Hematopoietic multipotent progenitor cell treated with erythropoietin and hydrocortisone succinate and interleukin-3 and kit ligand, for 17 days (in vitro differentiated cells): Measurements from ENCODE around the gene SLC22A4.

ENCODE experiments used
- DNase-seq: peaks from one replicate; pipeline ENCODE4 v3.0.0-alpha.2; 2015; ENCODE audit warnings: low spot score

Gene SLC22A4

DNA sequence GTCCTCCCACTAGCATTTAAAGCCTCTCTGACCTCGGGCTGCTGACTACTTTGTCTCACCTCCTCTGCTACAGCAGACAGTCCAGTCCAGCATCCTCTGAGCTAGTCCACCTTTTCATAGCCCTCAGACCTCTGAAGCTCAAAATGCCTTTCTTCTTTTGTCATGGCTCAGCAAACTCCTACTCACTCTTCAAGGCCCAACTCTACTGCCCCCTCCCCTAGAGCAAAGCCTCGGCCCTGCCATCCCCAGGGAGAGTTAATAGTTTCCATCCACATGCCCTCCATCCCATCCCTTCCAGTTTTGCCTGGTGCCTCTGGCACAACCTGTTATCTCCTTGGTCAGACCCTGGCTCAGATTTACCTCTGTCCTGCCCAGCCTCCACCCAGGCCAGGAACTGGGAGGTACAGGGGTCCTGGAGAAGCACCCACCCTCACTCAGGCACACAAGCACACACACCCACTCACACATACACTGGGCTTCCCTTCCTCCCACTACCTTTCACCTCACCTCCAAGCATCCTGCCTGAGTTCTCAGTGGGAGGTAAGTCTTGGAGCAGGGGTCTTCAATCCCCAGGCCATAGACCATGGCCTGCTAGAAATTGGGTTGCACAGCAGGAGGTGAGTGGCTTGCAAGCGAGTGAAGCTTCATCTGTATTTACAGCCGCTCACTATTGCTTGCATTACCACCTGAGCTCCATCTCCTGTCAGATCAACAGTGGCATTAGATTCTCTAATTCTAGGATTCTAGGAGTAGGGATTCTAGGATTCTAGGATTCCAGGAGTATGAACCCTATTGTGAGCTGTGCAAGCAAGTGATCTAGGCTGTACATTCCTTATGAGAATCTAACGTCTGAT lies 18.6 kb upstream of the SLC22A4 start:
- DNase-seq, result no peak

DNA sequence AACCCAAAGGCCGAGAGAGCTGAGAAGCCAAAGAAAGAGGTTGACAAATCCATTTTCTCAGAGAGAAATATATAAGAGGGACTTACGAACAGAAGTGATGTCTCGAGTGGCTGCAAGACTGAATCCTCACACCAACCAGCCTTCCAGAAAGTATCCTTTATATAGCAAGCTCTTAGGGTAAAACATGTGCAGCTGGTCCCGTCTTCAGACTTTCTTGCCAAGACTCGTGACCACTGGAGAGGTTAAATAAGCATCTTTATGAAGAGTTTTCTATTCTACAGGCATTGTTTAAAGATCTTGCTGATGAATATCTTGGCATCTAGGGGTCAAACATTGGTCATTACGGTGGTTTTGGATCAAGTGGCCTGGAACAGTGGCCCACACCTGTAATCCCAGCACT lies 16.9 kb upstream of the SLC22A4 start:
- DNase-seq, result no peak

DNA sequence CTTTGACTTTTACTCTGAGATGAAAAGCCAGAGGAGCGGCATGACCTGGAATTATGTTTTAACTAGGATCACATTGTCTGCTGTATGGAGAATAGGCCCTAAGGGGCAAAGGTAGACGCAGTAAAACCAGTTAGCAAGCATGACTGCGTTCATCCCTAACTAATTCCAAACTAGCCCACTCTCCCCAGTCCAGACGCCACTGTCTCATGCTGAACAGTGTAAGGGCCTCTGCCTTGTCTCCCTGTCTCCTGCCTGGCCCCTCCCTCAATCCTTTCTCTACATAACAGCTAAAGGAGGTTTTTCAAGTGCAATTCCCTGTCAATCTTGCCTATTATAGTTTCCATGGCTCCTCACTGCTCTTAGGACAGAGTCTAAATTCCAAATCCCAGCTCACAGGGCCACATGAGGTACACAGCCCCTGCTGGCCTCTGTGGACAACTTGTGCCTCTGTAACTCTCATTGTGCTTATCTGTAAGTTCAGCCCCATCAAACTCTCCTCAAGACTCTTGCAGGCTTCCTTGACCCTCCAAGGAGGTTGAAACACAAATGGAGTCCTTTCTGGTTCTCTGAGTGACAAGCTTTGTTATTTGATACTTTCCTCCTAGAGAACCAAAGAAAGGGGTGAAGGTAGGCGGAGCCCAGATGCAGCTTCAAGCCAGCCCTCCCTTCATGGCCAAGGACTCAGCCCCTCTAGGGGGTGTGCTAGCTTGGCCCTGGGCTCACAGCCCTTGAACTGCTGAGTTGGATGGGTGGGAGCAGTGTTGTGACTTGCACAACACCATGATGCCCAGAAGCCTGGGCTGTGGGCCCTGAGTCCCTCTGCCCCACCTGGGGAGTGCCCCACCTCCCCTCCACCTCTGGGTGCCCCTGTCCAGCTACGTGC lies 16.0 kb upstream of the SLC22A4 start:
- DNase-seq, result no peak

DNA sequence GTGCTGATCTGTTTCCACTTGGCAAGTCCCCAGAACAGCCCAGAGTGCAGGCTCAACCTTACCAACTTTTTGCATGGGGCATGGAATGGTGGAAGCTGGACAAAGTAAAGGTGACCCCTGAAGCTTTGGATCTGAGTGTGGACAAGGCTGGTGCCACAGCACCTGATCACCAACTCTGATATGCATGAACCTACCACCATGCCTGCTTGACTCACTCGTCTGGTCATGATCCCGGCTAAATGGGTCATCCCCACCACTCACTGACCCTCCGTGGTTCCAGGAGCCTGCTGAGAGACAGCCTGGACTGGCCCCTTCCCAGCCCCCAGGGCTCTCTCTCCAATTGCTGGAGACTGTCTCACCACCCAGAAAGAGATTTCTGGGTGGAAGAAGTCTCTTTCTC lies 14.4 kb upstream of the SLC22A4 start:
- DNase-seq, result no peak

DNA sequence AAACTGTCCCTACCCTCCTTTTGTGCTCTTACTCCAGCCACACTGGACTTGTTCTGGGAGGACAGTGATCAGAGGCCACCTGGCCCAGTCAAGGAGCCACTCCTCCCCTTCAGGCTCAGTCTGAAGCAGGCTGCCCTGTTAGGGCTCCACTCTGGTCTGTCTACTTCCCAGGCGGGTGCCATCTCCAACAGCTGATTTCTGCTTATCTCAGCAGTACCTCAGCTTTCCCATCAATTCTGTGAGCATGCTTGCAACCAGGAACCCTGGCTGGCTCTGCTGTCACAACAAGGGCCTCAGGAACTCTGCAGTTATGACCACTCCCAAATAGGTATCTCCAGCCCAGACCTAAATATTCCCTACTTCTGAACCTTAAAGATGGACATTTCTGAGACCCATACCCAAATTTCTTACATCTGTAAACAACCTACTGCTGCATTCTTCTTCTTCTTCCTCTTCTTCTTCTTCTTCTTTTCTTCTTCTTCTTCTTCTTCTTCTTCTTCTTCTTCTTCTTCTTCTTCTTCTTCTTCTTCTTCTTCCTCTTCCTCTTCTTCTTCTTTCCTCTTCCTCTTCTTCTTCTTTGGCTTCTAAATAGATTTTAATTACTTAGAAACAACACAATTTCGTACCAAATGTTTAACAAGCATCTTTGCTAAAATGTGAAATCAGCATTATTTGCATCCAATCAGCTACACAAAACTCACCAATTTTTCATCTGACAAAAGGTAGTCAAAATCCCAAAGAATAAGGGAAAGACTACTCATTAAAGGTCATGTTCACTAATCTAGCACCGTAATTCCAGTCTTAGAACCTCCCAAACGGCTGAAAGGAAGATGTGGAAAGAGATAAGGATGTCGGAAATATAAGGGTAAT lies 13.6 kb upstream of the SLC22A4 start:
- no peak for DNase-seq

DNA sequence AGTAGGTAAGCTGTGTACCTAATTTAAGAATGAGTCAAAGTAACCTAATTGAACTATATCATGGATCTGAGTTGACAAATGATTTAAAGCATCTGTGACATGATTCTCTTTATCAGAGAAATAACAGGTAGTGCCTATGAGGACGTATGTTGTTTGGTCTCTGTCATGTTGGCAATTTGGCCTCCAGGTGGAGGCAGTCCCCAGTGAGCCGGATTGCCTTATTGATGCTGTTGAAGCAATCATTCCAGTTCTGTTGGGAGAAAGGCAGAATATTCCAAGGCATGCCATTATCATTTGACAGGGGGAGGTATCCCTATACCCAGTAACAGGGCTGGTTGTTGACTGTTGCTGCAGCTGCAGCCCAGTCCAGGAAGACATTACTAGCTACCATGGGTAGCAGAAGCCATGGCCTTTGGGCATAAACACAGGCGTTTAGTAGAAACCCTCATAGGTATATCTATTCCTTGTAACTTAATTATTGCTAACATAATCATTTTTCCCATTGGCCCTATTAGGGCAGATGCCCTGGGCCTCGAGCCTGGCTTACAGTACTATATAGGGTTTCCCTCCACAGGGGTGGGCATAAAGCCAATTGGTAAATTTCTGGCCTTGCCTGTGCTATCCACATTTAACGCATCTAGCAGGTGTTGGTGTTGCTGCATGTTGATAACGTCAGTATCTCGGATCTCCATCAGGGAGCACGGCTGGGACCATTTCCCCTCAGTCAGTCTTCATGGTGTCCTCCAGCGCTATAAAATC lies 12.2 kb upstream of the SLC22A4 start:
- no peak for DNase-seq

DNA sequence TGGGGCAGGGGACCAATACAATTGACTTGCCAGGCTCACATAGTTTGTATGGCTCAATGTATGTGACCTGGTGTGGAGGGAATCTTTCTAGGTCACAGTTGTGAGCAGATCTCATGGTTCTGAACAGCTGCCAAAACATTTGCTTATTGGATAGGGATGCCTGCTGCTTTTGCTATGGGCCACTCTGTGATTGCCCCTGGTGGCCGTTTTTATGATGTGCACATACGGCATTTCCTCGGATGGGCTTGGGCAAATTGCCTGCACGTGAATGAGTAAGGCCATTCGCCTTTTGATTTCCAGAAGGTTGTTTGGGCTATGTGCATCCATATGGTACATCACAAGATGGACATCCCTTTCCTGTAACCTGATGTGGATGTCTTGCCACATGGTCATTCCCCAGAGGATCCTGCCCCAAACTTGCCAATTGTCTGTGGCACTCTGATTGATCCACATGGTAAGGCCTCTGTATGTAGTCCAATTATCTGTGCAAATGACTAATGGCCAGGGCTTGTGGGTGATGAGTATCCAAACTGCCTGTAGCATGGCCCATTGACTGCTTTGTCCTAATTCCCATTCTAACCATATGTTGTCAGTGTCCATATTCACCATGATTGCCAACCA lies 10.7 kb upstream of the SLC22A4 start:
- peak; percentile 45 for DNase-seq

DNA sequence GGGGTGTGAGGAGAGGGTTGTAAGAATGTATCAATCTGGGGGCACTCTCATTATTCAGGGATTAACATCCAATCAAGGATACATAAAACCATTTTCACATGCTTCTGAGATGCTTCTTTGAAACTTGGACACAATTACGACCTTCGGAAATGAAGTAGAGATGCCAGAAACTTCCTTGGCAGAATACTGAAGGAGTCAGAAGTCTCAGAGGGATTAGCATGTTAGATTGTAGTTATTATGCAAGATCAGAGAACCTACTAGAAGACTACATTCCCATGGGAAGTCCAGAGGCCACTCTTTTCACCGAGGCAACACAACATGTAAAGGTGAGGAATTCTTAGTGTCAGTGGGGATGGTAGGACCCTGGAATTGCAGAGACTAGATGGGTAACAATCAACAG lies 5.1 kb upstream of the SLC22A4 start:
- no peak for DNase-seq

DNA sequence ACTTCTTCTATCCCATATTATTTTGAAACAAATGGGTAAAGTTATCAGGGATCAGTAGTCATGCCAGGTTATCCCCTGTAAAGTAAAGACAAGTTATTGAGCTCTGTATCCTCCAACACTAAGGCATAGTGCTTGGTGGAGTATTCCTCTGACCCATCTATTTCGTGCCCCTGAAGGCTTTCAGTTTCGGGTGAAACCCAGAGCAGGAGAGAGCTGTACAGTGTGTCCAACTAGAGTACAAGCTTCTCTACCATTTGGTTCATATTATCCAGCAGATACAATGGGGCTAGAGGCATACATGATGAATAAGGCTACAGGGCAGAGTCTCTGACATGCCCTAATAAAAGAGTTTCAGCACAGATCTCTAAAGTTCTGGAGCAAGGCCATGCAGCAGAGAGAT lies 3.2 kb upstream of the SLC22A4 start:
- no peak for DNase-seq

DNA sequence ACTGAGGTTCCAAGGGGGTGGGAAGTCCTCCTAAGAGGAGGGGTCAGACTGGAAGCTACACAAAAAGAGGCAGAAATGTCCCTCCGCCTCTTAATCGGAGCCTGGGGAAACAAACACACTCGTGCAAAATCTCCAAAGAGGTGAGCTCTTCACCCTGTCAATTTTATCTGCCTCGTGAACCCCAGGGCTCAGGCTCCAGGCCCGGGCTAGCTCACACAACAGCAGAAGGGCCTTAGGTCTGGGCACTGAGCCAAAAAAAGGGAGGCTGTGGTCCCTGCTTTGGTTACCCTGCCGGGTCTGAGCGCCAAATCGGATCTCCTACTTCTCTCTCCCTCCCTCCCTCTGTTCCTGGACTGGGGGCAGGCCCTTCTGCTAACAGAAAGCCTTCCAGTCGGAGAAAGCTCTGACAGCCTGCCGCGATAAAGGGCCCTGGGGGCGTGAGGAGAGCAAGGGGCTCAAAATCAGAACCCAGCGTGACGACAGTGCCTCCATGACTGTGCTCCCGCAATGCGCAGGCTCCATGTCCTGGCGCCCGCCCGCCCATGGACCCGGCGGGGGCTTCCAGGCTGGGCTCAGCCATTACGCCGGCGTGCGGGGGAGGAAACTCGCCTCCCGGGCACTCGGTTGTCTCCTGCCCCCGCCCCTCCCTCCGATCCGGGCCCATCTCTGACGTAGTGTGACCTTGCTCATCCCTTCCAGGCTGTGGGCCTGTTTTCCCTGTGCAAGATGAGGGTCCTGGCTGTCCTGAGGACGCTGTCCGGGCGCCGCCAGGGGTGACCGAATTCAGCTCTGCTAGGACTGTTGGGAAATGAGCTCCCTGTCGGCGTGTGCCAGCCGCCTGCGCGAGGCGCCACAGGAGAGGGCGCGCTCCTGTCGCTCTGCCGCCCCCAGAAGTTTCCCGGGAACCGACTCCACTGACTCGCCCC lies 865 bp upstream of the SLC22A4 start:
- DNase-seq, result peak; percentile 81

DNA sequence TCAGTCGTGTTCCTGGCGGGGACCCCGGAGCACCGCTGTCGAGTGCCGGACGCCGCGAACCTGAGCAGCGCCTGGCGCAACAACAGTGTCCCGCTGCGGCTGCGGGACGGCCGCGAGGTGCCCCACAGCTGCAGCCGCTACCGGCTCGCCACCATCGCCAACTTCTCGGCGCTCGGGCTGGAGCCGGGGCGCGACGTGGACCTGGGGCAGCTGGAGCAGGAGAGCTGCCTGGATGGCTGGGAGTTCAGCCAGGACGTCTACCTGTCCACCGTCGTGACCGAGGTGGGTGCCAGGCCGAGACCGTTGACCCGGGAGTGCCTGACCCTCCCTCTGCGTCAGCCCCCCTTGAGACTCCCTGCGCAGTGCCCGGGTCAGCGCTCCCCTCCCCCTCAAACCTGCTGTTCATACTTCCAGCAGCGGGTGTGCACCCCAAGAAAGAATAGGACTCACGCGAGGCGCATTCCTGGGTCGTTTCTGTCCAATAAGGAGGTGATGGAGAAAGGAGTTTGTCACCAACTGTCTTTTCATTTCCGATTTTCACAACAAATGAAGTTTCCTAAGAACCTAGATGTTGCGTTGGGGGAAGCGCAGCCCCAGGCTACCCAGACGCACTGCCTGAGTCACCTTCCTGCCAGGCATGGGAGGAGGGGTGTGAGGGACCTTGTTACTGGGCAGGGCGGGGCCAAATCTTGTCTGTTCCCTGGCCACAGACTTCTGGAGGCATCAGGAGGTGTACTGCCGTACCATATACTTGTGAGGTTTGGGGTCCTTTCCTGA lies 722 bp downstream of the SLC22A4 start:
- peak; percentile 86 for DNase-seq

DNA sequence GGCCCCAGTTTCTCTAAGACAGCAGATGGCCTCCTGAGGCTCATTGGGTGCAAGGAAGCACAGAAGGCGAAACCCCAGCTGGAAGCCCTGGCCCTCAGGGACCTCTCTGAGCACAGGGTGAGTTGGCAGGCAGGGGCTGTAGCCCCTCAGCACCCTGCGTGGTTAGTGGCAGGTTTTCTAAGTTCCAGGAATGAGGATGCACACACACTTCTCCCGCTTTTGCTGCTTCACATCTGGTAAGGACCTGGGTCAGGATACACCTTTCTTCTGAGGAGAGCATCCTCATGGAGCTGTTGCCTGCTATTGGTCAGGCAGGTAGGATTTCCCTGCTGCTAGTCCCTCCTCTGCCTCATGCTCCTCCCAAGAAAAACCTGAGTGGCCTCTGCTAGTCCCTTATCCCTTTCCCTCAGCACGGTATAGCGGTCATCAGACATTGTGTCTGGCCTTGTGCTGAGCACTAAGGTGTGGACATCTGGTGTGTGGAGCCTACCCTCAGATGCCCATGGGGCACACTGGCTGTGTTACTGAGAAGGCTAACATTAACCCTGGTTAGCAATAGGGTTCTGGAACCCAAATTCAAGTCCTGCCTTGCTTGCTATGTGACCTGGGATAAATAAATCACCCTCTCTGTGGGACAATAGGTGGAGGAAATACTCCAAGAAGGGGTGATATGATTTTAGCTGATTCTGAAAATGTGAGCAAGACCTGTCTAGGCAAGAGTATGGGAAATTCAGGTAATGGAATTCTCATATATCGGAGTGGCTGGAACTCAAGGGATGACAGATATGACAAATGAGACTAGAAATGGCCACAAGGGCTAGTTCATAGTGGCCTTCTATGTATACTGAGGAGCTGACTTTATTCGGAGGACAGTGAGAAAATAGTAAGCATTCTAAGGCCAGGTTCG lies 1.6 kb downstream of the SLC22A4 start:
- peak; percentile 48 for DNase-seq

DNA sequence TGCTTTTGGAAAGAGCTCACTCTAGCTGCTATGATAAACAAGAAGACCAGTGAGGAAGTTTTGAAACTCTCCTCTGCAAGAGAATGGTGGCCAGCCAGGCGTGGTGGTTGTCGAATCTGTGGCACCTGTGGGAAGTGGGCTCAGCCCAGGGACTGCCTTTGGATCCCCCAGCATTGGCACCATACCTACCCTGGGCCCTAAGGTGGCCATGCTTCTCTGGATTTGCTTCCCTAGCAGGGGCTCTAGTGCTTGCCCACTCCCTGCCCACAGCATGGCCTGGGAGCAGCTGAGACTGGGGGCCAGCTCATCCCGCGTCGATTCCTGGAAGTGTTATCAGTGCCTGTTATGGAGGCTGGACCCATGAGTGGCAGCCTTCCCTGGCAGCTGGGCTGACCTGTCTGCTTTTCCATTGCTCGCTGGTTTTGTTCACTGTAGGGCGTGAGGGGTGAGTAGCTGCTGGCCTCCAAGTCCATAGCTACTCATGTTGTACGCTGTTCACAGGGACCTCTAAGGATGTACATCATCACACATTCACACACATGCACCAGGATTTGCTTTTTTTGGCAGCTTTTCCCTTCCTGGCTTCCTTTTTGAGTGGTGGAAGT lies 2.3 kb downstream of the SLC22A4 start:
- DNase-seq, result peak; percentile 37

DNA sequence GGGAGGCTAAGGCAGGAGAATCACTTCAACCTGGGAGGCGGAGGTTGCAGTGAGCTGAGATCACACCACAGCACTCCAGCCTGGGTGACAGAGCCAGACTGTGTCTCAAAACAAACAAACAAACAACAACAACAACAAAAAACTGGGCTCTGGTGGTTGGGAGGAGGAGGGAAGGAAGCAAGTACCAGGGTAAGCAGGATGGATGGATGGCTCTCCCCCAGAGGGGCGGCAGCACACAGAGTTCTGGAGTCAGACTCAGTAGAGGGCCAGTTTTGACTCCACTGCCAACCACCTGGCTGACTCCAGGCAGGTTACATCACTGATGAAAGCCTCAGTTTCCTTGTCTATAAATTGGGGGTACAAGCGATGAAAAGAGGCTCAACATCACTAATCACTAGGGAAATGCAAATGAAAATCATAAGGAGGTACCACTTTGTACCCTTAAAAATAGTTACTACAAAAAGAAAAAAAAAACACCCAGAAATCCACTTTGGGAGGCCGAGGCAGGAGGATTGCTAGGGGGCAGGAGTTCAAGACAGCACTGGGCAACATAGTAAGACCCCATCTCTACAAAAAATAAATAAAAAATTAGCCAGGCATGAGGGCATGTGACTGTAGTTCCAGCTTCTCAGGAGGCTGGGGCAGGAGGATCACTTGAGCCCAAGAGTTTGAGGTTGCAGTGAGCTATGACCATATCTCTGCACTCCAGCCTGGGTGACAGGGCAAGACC lies 3.2 kb downstream of the SLC22A4 start:
- peak; percentile 48 for DNase-seq

DNA sequence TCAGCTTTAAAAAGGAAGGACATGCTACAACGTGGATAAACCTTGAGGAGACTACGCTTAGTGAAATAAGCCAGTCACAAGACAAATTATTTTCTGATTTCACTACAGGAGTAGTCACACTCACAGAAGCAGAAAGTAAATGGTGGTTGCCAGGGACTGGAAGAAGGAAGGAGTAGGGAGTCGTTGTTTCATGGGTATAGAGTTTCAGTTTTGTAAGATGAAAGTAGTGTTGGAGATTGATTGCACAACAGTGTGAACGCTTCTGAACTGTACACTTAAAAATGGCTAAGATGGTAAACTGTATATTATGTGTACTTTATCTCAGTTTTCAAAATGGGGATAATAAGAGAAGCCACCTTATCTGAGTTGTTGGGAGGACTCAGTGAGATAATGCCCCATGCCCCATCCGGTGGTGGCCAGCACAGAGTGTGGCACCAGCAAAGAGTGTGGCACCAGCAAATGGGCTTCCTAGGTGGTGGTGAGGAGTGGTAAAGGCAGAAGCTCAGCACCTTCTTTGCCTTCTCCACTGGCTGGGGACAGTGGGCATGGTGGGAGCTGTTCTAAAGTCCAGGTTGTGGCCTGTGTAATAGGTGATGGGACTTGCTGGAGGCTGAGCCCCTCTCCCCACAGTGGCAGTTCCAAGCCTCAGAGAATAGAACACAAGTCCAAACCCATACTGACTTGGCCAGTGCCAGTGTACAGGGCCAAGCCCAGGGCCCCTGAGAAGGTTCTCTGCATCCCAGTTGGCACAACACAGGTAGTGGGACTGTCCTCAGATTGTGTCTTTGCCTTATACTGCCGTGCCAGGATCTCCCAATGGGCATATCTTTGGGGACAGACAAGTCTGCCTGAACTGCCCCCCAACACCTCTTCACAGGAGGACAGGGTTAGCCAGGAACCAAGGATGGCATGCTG lies 4.4 kb downstream of the SLC22A4 start:
- DNase-seq, result peak; percentile 52

DNA sequence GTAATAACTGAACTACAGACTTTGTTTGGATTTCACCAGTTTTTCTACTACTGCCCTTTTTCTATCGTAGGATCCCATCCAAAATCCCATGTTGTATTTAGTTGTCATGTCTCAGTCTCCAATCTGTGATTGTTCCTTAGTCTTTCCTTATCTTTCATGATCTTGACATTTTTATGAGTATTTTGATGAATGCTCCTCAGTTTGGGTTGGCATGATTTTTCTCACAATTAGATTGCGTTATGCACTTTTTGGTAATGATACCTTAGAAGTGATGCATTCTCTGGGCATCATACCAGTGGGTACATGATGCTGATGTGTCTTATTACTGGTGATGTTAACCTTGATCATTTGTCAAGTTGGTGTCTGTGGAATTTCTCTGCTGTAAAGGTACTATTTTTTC lies 5.7 kb downstream of the SLC22A4 start:
- no peak for DNase-seq
